HG02885 (cell line): ENCODE results near the gene SPZ1.
"Not testable (repeated sequence)": the region's sequence is repeated elsewhere in the genome, so short reads cannot be mapped to it uniquely, and the experiment has no call there.

Experiments
- ATAC-seq: cut with Tn5 transposase; IDR thresholded peaks from one replicate; pipeline ENCODE4 v1.9.1; 2021; ENCODE audit warnings: mild to moderate bottlenecking; ENCODE audit not compliant: unreplicated experiment, poor library complexity

Gene SPZ1, protein sequence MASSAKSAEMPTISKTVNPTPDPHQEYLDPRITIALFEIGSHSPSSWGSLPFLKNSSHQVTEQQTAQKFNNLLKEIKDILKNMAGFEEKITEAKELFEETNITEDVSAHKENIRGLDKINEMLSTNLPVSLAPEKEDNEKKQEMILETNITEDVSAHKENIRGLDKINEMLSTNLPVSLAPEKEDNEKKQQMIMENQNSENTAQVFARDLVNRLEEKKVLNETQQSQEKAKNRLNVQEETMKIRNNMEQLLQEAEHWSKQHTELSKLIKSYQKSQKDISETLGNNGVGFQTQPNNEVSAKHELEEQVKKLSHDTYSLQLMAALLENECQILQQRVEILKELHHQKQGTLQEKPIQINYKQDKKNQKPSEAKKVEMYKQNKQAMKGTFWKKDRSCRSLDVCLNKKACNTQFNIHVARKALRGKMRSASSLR

DNA sequence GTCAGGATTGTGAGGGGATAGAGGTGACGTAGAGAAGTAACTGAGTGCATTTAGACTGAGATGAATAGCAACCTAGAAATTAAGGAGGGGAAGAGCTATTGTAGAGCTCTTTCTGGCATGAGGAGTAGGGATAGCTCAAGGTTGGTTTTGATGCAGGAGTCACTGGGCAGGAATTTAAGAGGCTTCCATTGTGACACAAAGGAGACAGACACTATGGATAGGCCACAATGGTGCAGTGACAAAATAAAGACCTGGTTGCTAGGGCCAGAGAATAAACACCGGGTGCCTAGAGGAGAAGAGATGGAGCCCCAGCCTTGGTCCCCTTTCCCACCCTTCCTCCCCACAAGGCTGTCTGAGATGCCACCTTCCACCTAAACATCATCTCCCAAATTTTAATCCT lies at the start of gene SPZ1:
TSS of gene SPZ1 (plus strand) at position 301 of the 400 bp plus-strand sequence. CDS start 214 bp downstream, outside the sequence.
- ATAC-seq = no peak

DNA sequence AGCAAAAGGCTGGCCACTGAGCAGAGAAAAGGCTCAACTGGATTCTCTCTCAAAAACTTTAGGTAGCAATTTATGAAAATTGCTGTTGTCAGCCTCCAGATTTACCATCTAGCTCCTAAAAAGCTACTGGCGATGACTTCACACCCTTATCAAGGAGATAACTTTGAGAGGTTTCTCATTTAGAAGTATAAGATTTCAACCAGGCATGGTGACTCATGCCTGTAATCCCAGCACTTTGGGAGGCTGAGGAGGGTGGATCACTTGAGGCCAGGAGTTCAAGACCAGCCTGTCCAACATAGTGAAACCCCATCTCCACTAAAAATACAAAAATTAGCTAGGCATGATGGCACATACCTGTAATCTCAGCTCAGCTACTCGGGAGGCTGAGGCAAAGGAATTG lies 49.3 kb upstream of the SPZ1 start:
- ATAC-seq = not testable (repeated sequence)

DNA sequence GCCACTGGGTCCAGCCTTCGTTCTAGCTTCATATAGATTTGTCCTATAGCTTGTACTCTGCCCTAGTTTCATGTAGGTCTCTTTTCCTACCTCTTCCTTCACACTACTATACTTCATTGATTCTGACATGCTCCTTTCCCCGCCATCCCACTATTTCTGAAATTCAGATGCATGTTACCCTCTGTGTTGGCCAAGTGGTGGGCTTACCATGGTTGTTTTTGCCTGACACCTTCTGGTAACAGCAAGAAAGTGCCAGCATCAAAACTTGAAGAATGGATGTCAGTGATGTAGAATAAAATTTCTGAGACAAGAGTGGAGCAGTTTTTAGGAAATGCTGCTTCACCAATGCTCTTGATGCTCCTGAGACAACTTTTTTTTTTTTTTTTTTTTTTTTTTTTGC lies 44.5 kb upstream of the SPZ1 start:
- ATAC-seq = no peak

DNA sequence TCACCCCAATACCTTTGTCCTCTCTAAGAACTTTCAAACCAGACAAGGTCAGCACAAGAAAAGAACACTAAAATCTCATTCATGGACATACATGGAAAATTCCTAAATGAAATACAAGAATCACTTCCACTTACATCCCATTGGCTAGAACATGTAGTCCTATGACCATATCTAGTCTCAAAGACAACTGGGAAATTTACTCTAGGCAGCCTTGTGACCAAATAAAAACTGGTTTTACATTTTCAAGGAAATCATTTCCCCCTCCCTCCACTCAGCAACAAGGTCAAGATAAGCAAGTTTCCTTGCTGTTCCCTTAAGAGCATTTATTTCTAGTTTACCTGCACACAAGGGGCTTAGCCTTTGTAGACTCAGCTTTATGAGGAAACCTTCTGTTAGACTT lies 43.6 kb upstream of the SPZ1 start:
- ATAC-seq = no peak

DNA sequence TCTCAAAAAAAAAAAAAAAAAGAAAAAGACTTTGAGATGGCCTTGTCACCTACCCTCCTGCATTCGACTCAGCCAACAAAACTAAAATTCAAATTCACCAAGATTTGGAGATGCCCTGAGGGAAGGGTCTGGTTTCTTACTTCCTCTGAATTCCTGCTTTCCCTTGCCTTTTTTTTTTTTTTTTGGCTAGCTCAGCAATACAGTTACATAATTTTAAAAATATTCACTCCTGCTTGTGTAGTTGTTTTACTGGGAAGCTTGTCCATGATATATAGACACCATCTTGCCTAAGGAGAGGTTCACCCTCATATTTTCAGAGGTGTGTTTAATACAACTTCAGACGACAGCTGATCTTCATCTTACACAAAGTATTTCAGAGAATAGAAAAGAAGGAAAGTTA lies 42.6 kb upstream of the SPZ1 start:
- no peak for ATAC-seq

DNA sequence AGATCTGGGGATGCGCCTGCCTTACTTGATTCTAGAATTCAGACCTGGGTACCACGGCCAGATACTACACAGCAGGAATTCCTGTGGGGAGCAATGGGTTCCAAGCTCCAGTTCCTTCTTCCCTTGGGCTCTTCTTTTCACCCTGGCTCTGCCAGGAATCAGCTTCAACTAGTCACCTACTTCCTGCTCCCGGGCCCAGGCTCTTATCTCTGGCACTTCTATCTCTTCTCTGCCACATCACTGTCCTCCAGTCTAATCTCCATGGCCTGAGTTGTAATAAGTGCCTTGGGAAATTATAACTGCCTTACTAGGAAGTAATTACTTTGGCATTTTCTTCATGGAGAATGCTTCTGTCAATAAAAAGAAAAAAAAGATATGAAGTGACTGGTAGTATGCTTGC lies 37.7 kb upstream of the SPZ1 start:
- no peak for ATAC-seq

DNA sequence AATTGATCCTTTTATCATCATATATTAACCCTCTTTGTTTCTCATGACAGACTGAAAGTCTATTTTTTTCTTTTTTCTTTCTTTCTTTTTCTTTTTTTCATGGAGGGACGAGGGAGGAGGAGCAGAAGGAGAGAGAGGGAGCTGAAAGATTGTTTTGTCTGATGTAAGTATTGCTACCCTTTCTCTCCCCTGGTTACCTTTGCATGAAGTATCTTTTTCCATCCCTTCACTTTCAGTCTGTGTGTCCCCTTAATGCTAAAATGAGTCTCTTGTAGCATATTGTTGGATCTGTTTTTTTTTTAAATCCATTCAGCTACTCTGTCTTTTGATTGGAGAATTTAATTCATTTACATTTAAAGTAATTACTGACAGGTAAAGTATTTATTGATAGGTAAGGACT lies 36.4 kb upstream of the SPZ1 start:
- ATAC-seq = no peak

DNA sequence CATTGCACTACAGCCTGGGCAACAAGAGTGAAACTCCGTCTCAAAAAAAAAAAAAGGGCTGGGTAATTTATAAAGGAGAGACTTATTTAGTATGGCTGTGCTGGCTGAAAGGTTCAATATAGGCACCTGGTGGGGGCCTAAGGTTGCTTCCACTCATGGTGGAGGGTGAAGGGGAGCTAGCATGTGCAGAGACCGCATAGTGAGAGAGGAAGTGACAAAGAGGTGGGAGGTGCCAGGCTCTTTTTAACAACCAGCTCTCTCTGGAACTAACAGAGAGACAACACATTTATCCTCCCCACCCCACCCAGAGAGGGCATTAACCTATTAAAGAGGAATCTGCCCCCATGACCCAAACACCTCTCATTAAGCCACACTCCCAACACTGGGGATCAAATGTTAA lies 35.1 kb upstream of the SPZ1 start:
- peak; percentile 46 for ATAC-seq

DNA sequence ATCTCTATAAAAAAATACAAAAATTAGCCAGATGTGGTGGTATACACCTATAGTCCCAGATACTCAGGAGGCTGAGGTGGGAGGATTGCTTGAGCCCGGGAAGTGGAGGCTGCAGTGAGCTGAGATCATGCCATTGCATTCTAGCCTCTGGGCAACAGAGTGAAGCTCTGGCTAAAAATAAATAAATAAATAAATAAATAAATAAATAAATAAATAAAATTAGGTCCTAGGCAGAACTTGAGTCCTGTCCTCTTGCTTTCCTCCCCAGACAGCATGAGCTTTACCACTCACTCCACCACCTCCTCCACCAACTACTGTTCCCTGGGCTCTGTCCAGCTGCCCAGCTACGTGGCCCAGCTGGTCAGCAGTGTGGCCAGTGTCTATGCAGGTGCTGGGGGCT lies 31.6 kb upstream of the SPZ1 start:
- no peak for ATAC-seq

DNA sequence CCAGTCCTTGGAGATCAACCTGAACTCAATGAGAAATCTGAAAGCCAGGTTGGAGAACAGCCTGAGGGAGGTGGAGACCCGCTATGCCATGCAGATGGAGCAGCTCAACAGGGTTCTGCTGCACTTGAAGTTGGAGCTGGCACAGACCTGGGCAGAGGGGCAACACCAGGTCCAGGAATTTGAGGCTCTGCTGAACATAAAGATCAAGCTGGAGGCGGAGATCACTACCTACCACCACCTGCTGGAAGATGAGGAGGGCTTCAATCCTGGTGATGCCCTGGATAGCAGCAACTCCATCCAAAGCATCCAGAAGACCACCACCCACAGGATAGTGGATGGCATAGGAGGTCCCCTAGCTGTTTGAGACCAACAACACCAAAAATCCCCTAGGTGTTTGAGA lies 30.5 kb upstream of the SPZ1 start:
- no peak for ATAC-seq

DNA sequence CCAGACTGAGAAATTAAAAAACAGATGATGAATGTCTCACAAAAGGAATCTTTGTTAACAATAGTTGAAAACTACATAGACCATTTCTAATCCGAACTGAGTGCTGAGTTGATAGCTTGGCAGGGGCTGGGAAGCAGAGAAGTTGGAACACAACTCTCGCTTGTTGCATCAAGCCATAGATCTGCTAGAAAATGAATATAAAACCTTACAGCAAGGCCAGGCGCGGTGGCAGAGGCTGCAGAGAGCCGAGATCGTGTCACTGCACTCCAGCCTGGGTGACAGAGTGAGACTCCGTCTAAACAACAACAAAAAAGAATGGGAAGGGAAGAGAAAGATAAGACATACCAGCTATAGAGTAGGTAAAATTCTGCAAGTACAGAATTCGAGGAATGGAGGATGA lies 28.0 kb upstream of the SPZ1 start:
- ATAC-seq = no peak

DNA sequence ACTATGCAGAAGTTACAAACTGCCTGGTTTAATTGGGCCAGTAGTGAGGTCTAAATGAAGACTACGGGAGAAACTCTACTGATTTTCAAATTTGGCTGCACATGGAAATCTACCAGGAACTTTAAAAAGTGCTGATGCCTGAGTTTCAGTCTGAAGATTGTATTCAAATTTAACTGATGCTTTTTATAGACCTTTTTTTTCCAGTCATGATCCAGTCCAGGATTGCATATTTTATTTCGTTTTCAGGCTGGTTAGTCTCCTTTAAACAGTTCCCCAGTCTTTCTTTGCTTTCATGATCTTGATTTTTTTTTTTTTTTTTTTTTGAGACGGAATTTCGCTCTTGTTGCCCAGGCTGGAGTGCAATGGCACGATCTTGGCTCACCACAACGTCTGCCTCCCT lies 23.7 kb upstream of the SPZ1 start:
- ATAC-seq = no peak

DNA sequence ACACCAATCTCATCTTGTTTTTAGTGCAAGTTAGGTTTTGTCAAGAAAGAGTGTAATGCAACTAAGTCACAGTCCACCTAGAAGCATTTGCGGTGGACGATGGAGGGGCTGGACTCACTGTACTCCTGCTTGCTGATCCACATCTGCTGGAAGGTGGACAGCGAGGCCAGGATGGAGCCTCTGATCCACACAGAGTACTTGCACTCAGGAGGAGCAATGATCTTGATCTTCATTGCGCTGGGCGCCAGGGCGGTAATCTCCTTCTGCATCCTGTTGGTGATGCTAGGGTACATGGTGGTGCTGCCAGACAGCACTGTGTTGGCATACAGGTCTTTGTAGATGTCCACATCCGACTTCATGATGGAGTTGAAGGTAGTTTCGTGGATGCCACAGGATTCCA lies 20.2 kb upstream of the SPZ1 start:
- ATAC-seq = no peak

DNA sequence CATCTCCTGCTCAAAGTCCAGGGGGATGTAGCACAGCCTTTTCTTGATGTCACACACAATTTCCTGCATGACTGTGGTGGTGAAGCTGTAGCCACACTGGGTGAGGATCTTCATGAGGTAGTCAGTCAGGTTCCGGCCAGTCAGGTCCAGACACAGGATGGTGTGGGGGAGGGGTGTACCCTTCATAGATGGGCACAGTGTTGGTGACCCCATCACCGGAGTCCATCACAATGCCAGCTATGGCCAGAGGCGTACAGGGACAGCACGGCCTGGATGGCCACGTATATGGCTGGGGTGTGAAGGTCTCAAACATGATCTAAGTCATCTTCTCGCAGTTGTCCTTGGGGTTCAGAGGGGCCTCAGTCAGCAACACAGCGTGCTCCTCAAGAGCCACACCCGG lies 19.7 kb upstream of the SPZ1 start:
- no peak for ATAC-seq

DNA sequence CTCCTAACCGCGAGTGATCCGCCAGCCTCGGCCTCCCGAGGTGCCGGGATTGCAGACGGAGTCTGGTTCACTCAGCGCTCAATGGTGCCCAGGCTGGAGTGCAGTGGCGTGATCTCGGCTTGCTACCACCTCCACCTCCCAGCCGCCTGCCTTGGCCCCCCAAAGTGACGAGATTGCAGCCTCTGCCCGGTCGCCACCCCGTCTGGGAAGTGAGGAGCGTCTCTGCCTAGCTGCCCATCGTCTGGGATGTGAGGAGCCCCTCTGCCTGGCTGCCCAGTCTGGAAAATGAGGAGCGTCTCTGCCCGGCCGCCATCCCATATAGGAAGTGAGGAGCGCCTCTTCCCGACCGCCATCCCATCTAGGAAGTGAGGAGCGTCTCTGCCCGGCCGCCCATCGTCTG lies 19.0 kb upstream of the SPZ1 start:
- not testable (repeated sequence) for ATAC-seq

DNA sequence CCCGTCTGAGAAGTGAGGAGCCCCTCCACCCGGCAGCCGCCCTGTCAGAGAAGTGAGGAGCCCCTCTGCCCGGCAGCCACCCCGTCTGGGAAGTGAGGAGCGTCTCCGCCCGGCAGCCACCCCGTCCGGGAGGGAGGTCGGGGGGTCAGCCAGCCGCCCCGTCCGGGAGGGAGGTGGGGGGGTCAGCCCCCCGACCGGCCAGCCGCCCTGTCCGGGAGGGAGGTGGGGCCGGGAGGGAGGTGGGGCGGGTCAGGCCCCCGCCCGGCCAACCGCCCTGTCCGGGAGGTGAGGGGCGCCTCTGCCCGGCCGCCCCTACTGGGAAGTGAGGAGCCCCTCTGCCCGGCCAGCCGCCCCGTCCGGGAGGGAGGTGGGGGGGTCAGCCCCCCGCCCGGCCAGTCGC lies 18.5 kb upstream of the SPZ1 start:
- ATAC-seq = not testable (repeated sequence)

DNA sequence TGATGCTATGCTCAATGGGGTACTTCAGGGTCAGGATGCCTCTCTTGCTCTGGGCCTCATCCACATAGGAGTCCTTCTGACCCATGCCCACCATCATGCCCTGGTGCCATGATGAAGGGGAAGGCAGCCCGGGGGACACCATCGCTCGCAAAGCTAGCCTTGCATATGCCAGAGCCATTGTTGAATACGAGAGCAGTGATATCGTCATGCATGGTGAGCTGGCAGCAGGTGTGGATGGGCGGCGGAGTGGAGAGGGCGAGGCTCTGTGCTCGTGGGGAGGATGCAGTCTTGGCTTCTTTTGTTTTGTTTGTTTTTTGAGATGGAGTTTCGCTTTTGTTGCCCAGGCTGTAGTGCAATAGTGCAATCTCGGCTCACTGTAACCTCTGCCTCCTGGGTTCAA lies 17.2 kb upstream of the SPZ1 start:
- no peak for ATAC-seq

DNA sequence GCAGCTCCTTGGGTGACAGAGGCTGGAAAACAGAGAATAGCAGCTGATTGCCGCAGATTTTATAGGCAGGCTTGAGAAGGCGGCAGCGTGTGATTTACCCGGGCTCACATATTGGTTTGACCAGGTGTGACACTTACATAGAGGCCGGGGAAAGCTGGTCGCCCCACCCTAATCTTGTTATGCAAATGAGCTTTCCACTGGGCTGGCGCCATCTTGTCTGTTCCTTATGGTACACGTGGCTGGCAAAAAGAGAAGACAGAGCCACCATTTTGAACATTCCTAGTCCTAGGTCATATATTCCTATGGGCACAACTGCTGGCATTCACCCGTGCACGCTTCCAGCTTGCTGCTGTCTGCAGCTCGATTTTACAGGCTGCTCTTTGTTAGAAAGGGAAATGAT lies 11.3 kb upstream of the SPZ1 start:
- ATAC-seq = no peak

DNA sequence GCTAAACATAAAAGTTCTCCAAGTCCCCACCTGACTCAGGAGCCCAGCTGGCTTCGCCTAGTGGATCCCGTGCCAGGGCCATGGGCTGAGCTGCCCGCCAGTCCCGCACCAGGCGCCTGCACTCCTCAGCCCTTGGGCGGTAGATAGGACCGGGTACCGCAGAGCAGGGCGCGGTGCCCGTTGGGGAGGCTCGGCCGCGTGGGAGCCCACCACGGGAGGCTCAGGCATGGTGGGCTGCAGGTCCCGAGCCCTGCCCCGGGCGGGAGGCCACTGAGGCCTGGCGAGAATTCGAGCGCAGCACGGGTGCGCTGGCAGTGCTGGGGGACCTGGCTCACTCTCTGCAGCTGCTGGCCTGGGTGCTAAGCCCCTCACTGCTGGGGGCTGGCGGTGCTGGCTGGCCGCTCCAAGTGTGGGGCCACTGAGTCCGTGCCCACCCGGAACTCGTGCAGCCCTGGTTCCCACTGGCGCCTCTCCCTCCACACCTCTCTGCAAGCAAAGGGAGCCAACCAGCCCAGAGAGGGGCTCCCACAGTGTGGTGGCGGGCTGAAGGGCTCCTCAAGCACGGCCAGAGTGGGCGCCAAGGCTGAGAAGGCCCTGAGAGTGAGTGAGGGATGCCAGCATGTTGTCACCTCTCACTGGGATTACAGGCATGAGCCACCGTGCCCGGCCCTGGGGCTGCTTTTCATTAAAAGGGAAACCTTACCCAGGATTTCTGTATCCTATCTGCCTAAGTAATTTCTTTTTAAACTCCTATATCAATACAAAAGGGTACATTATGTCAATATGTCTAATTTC lies 9.7 kb upstream of the SPZ1 start:
- no peak for ATAC-seq

DNA sequence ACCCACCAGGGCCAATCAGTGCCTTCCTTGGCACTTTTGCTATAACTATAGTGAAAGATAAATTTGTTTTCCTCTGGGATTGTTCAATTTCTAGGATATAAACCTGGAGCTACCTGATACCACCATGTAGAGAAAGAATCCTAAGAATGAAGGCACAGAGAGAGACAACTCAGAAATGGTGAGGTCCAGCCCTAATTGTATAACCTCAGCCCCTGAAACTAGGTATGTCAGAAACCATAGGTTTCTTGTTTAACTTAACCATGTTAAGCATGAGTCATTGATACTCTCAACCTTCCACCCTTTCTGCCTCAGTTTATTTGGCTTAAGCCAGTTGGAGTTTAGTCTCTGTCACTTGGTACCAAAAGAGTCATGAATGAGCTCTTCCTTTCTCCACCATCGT lies 4.6 kb upstream of the SPZ1 start:
- ATAC-seq = no peak

DNA sequence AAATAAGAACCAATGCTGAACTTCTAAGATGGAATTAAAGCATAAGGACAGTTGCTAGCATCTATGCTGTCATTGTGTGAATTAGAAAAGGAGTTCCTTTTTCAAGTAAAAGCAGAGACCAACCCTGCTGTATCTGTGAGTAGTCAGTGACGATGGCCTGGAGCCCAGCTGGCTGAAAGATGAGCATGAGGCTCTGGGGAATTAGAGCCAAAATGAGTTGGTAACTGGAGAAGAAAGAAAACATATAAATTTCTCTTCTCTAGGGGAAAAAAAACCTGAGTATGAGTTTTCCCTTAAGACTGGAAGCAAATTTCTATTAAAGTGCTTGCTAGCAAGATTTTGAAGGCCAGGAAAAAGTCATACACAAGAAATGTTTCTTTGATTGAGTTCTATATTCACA lies 1.6 kb upstream of the SPZ1 start:
- no peak for ATAC-seq

DNA sequence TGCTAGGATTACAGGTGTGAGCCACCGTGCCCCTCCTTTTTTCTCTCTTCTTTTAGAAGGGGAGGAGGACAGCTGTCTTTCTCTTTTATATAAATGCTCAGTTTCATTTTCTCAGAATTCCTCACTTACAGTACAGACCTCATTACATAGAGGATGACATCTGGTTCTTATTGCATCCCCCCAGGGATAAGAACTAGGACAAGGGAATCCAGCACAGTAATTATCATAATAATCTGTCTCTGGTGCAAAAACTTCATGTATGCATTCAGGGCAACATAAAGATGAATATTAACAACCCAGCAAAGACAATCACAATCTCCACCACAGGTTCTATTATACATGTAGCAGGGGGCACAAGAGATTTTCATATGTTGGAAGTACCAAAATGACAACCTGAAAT lies 5.1 kb downstream of the SPZ1 start:
- no peak for ATAC-seq
